GM18907 (cell line): Measurements from ENCODE around the gene UAP1.

Experiments
- ATAC-seq: cut with Tn5 transposase; IDR thresholded peaks from one replicate; pipeline ENCODE4 v1.9.1; 2021; ENCODE audit warnings: mild to moderate bottlenecking, moderate library complexity; ENCODE audit not compliant: unreplicated experiment

Gene UAP1

GRCh38 chr1:162561616-162562469, at the start of gene UAP1:
Gene UAP1, plus strand, starts transcription at chr1:162561722. Its CDS starts 4,347 bp downstream, at chr1:162566069.
- peak; percentile 48 for ATAC-seq

DNA sequence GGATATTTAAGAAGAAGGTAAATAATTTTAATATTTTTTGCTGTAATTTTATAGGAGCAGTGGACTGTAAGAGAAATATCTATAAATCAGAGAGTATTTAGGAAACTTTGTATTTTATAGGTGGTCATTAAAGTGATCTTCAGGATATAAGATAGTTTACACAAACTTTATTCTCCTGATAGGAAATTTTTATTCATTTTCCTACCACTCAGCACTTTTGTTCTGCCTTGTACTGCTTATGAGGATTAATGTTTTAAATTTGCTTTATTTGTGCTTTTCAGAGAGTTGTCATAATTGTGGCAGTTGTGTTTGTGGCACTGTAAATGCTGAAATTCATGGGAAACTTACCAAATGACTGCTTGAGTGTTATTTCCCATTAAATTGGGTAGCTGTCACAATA, 34.2 kb upstream of the UAP1 start:
- ATAC-seq = no peak

GRCh38 chr1:162530307-162530987, 31.1 kb upstream of the UAP1 start:
- ATAC-seq = peak; percentile 91

- ATAC-seq = no peak
These were observed 30.6 kb upstream of the UAP1 start for GRCh38 chr1:162530988-162531319.

DNA sequence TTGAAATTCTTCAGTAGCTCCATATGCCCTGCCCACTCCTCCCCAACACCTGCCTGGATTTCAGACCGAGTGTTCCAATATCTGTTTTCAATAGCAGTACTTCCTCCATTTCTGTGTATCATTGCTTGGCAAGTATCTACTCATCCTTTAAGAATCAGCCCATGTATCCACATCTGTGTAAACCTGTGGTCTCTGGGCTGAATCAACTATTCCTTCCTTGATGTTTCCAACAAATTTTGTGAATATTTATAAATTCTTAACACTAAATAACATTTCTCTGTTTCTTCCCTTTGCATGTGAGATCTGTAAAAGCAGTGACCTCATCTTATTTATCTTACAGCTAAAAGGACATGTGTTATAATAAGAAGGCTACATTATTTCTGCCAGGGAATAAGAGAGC, 26.0 kb upstream of the UAP1 start:
- no peak for ATAC-seq

- ATAC-seq = no peak
These were observed 25.0 kb upstream of the UAP1 start for GRCh38 chr1:162536511-162536910.

DNA sequence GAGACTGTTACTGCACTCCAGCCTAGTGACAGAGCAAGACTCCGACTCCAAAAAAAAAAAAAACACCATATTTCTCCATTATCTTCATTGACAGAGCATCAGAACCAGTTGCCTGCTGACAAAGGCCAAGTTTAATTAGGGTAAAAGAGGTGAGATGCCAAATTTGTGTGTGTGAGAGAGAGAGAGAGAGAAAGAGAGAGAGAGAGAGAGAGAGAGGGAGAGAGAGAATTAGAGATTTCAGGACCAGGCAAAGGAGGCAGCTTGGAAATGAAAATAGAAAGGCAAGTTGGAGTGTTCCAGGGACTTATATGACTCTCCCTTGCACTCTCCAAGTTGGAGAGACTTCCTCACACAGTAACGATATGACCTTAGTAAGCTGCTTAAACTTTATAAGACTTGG, 24.3 kb upstream of the UAP1 start:
- no peak for ATAC-seq

GRCh38 chr1:162538815-162539431, 22.6 kb upstream of the UAP1 start:
- ATAC-seq = no peak

- ATAC-seq = no peak
These were observed 19.8 kb upstream of the UAP1 start for GRCh38 chr1:162541619-162542141.

GRCh38 chr1:162543228-162543627, 18.3 kb upstream of the UAP1 start:
- no peak for ATAC-seq

DNA sequence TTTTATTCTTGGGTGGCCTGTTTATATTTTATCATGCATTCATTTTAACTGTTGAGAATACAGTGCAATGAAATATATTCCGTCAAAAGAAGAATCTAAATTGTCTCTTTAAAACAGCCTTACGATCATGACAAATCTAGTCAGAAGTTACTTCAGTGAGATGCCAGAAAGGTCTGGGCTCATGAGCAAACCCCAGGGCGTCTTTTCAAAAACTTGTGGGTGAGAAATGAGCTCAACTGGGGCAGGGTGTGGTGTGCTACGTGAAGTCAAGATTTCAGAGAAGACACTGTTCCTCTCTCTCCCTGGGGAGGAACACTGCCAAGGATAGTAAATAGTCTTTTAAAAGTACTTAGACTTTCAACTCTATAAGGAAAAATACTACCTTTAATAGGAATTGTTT, 13.4 kb upstream of the UAP1 start:
- no peak for ATAC-seq

- ATAC-seq = no peak
These were observed 12.5 kb upstream of the UAP1 start for GRCh38 chr1:162549001-162549400.

- ATAC-seq = no peak
These were observed 10.6 kb upstream of the UAP1 start for GRCh38 chr1:162550925-162551324.

DNA sequence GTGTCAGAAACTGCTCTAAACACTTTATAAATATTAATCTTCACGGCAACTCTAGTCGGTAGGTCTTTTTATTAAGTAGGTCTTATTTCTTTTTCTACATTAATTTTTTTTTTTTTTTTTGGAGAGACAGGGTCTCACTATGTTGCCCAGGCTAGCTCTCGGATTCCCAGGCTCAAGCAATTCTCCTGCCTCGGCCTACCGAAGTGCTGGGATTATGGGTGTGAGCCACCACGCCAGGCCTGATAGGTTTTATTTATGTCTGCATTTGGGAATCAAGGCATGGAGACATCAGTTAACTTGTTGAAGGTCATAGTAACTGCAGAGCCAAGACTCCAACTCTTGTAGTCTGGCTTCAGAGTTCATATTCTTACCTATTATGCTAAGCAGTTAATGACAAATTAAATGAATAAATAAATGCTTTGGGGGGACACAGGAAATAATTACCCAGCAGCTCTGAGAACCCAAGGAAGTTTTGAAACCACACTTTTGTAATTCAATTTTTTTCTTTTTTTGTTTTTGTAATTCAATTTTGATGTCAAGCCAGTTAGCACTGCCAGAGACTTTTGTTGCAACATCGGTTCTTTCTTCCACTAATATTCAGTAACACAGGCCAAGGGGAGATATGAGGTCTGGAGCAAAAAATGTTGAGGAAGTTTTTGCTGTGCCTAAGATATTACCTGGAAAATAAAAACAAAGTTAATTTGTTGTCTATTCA, 9.4 kb upstream of the UAP1 start:
- ATAC-seq = no peak

DNA sequence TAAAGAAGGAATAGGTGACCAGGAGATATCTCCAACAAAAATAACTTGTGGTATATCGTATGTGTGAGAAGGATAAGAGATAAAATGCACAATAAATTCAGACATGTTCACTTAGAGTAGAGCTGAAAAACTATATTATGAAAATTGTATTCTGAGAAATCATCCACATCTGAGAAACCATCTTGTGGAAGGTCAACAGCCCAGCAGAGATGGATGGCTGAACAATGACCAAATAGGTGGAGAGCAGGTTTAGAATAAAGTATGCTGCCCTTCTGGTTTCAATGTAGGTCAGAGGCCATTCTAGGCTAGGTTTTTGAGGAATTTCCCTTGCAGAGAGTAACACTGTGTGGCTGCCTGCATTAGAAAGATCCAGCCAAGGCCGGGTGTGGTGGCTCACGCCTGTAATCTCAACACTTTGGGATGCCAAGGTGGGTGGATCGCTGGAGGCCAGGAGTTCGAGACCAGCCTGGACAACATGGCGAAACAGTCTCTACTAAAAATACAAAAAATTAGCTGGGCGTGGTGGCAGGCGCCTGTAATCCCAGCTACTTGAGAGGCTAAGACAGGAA, 8.8 kb upstream of the UAP1 start:
- ATAC-seq = no peak

DNA sequence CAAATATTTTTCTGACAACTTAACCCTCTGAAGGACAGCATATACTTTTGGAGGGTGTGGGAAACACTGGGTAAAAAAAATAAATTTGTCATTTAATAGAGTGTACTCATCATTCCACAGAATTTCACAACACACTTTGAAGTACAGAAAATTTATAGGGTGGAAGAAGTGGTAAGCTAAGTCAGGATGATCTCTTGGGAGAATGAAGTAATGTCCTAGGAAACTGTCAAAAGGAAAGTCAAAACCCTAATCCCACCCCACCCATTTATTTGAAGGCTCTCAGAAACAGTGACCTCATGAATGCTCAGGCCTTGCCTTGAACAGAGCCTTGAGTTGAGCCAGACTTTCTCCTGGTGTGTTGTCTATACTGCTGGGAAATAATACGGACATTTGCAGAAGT, 7.3 kb upstream of the UAP1 start:
- ATAC-seq = no peak

DNA sequence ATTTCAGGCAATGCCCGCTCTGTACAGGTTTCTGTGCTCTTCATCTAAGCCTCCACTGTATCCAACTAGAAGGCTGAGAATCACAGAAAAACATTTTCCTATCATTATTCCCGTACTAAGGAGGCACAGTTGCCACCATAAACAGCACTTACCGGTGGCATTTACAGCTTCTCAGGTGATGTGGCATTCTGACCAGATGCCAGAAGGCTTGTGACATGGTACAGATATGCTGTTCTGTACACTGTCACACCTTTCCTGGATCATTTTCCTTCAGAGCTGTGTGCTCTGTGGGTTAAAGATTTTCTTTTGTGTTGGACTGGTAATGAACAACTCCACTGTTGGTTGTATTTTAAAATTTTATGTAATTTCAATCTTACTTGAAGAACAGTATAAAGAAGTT, 4.0 kb upstream of the UAP1 start:
- no peak for ATAC-seq

- ATAC-seq = no peak
These were observed 1.1 kb upstream of the UAP1 start for GRCh38 chr1:162560303-162561036.

- ATAC-seq = peak; percentile 97
These were observed 396 bp upstream of the UAP1 start for GRCh38 chr1:162561037-162561615.

- ATAC-seq = no peak
These were observed 927 bp downstream of the UAP1 start for GRCh38 chr1:162562470-162562828.
